PC-9 (cell line): ENCODE results near the gene CCDC60. TPM values are rescaled to one million over a fixed set of nuclear protein-coding genes. Genes with fewer than 3 reads are reported as not detected.

Experiments used
- BruUV-seq: library from RNA; stranded (reverse); fragments of 400-500 nt; replicated peaks from 2 replicates; lab custom pipeline; 2021; lab: Mats Ljungman, UMichigan
- CTCF ChIA-PET: fragments of 300-600 bp; sonication (Branson Sonifier 250); formaldehyde crosslinking; loops from one replicate; lab custom pipeline; 2022; ENCODE audit warnings: antibody characterized with exemption; lab: Charles Lee
- POLR2A ChIA-PET: fragments of 300-600 bp; sonication (Branson Sonifier 250); formaldehyde crosslinking; loops from one replicate; lab custom pipeline; 2022; ENCODE audit warnings: antibody characterized with exemption; ENCODE audit not compliant: unreplicated experiment; lab: Charles Lee
- DNase-seq, 2 experiments: peaks; one replicate each; pipeline versions ENCODE4 v3.0.0 to v3.0.0-alpha.2; 2015 to 2022; ENCODE audit warnings: mixed read lengths in 1 of 2
- H2AFZ ChIP-seq: fragments of 200-600 bp; sonication (generic); 2 replicates; pipeline ENCODE4 v1.8.1; 2017; ENCODE audit warnings: antibody characterized with exemption
- H3F3A ChIP-seq: fragments of 200-600 bp; sonication (generic); 2 replicates; pipeline ENCODE4 v1.8.1; 2017; ENCODE audit warnings: antibody characterized with exemption, mild to moderate bottlenecking, low read depth; ENCODE audit not compliant: insufficient read depth
- H3K27ac ChIP-seq: fragments of 200-600 bp; sonication (generic); 2 replicates; pipeline ENCODE4 v1.6.1; 2016; ENCODE audit warnings: mixed run types
- H3K27me3 ChIP-seq: fragments of 200-600 bp; sonication (generic); 2 replicates; pipeline ENCODE4 v1.6.1; 2016; ENCODE audit warnings: low read depth, mixed run types; ENCODE audit not compliant: insufficient read depth
- H3K36me3 ChIP-seq: fragments of 200-600 bp; sonication (generic); 2 replicates; pipeline ENCODE4 v1.6.1; 2016; ENCODE audit warnings: low read depth, mixed run types
- H3K4me1 ChIP-seq: fragments of 200-600 bp; sonication (generic); replicated peaks from 2 replicates; pipeline ENCODE4 v1.6.1; 2016; ENCODE audit warnings: mixed run types; ENCODE audit not compliant: insufficient read depth
- H3K4me2 ChIP-seq: fragments of 200-600 bp; sonication (generic); 2 replicates; pipeline ENCODE4 v1.6.1; 2017; ENCODE audit warnings: mixed run types
- H3K4me3 ChIP-seq: fragments of 200-600 bp; sonication (generic); 2 replicates; pipeline ENCODE4 v1.6.1; 2016; ENCODE audit warnings: mixed run types
- H3K79me2 ChIP-seq: fragments of 200-600 bp; sonication (generic); 2 replicates; pipeline ENCODE4 v1.6.1; 2017; ENCODE audit warnings: low read depth, mixed run types
- H3K9me2 ChIP-seq: fragments of 200-600 bp; sonication (generic); 2 replicates; pipeline ENCODE4 v1.8.1; 2017; ENCODE audit warnings: mild to moderate bottlenecking; ENCODE audit not compliant: insufficient read depth
- H3K9me3 ChIP-seq: fragments of 200-600 bp; sonication (generic); 2 replicates; pipeline ENCODE4 v1.8.1; 2016; ENCODE audit warnings: low read depth; ENCODE audit not compliant: insufficient read depth
- H4K20me1 ChIP-seq: fragments of 200-600 bp; sonication (generic); 2 replicates; pipeline ENCODE4 v1.8.1; 2017; ENCODE audit not compliant: insufficient read depth
- CTCF ChIP-seq: fragments of 200-600 bp; sonication (generic); conservative IDR thresholded peaks from 2 replicates; pipeline ENCODE4 v1.6.1; 2017; ENCODE audit warnings: mixed run types, antibody characterized with exemption, mild to moderate bottlenecking, moderate library complexity
- EZH2 ChIP-seq: fragments of 200-600 bp; sonication (generic); IDR thresholded peaks from 2 replicates; pipeline ENCODE4 v1.8.0; 2017; ENCODE audit warnings: antibody characterized with exemption, low read depth
- intact Hi-C: fragments of 100-400 bp; cut with micrococcal nuclease; formaldehyde crosslinking; loops from one replicate; pipeline ENCODE4 v1.10.0; 2022; ENCODE audit not compliant: unreplicated experiment
- total RNA-seq: library from RNA; stranded (reverse); gene quantifications from 2 replicates; pipeline ENCODE4 v1.2.3, GENCODE V29; 2021

The CCDC60 gene
- total RNA-seq, 1 experiment from 2014 or later = not detected

DNA sequence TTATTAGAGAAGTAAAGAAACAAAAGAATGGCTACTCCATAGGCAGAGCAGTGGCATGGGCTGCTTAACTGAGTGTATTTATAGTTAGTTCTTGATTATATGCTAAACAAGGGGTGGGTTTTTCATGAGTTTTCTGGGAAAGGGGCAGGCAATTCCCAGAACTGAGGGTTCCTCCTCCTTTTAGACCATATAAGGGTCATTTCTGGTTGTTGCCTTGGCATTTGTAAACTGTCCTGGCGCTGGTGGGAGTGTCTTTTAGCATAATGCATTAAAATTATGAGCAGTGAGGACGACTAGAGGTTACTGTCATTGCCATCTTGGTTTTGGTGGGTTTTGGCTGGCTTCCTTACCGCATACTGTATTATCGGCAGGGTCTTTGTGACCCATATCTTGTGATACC is 40.1 kb downstream of the CCDC60 start:
- Histone ChIP-seq H3K79me2 (no peaks in the 10 kb centered on the region), H3F3A (no peaks in the 10 kb centered on the region), H3K4me3 (no peak overlapping the region), H3K4me1 (no peaks in the 10 kb centered on the region), H3K4me2 (no peak overlapping the region), H3K27me3 (peaks cover 44% of the 10 kb centered on the region), H3K27ac (no peak overlapping the region), H3K9me3 (no peaks in the 10 kb centered on the region), H3K9me2 (no peaks in the 10 kb centered on the region), H3K36me3 (no peaks in the 10 kb centered on the region), H4K20me1 (no peaks in the 10 kb centered on the region), H2AFZ (no peak overlapping the region)
- ChIA-PET POLR2A (no interaction called here), CTCF (no interaction called here)
- BruUV-seq = no TSS peak
- DNase-seq = no peak
- TF ChIP-seq EZH2 (no peak), CTCF (no peak)
- intact Hi-C loops = no loop called here

DNA sequence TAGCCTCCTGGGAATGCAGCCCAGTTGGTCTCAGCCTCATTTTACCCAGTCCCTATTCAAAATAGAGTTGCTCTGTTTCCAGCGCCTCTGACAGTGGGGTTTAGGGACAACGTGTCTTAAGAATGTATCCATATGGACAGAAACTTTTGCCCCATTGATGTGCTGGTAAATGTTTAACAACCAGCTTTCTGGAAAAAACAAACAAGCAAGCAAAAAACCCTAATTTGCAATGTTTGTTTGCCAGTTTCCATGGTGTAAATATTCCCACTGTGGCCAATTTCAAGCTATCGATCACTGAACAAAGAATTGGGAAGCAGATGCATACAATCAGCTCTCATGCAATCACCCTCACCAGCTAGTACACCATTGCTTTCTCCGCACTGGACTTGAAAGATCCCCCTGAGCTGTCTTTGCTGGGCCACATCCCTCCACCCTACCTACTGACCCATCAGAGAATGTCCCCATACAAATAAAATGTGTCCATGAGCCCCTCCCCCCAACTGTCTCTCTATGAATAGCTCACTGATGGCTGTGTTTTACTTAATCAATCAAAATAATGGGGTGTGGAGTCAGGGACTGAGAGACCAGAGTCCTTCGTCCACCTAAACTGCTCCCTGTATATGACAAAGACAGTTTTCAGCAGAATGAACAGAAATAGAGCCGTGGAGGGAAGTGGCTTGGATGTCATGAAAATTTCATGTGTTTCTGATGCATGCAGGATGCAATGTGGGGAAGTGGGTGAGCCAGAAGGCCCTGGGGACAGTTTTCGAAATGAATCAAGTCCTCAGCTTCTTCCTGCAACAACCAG is 40.8 kb downstream of the CCDC60 start:
- no peak for TF ChIP-seq CTCF

DNA sequence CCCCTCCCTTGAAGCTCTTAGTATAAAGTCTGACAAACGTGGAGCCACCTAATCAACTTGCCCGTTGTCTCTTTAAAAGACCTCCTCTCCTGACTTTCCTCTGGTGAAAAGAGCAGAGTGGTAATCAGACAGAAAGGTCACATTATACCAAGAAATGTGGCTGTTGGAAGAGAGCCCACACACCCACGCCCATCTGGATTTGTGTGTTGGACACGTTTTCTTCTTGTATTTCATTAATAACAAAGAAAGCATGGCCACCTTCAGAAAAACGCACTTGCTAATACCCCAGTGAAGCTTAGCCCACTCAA is 41.3 kb downstream of the CCDC60 start:
- CTCF ChIA-PET = no interaction called here
- H3K9me2 ChIP-seq = no peaks in the 10 kb centered on the region

More for the DNA sequence above, 40.8 kb downstream of the CCDC60 start:
- no peak overlapping the region for H3K4me3 ChIP-seq
- H3K27ac ChIP-seq = no peak overlapping the region
- no peak for DNase-seq
- H3K9me2 ChIP-seq = no peaks in the 10 kb centered on the region
- H3K4me2 ChIP-seq = no peak overlapping the region
- H3K9me3 ChIP-seq = no peaks in the 10 kb centered on the region
- H3K27me3 ChIP-seq = peaks cover 44% of the 10 kb centered on the region
- no peak overlapping the region for H2AFZ ChIP-seq
- POLR2A ChIA-PET = no interaction called here
- no peaks in the 10 kb centered on the region for H3F3A ChIP-seq
- H4K20me1 ChIP-seq = no peaks in the 10 kb centered on the region
- no peaks in the 10 kb centered on the region for H3K4me1 ChIP-seq
- H3K79me2 ChIP-seq = no peaks in the 10 kb centered on the region
- CTCF ChIA-PET = no interaction called here
- no TSS peak for BruUV-seq
- intact Hi-C loops = no loop called here
- H3K36me3 ChIP-seq = no peaks in the 10 kb centered on the region

More for the DNA sequence above, 41.3 kb downstream of the CCDC60 start:
- no peak overlapping the region for H3K4me3 ChIP-seq
- no peaks in the 10 kb centered on the region for H3K4me1 ChIP-seq
- H3K27me3 ChIP-seq = peaks cover 44% of the 10 kb centered on the region
- no peak overlapping the region for H2AFZ ChIP-seq
- intact Hi-C loops = no loop called here
- H3K27ac ChIP-seq = no peak overlapping the region
- no peak for DNase-seq
- H3K9me3 ChIP-seq = no peaks in the 10 kb centered on the region
- H3F3A ChIP-seq = no peaks in the 10 kb centered on the region
- no TSS peak for BruUV-seq
- no peaks in the 10 kb centered on the region for H3K79me2 ChIP-seq
- no peaks in the 10 kb centered on the region for H4K20me1 ChIP-seq
- POLR2A ChIA-PET = no interaction called here
- no peaks in the 10 kb centered on the region for H3K36me3 ChIP-seq
- no peak for TF ChIP-seq EZH2
- no peak overlapping the region for H3K4me2 ChIP-seq
